ENCODE results near the gene CUL2. TPM values are rescaled to one million over a fixed set of nuclear protein-coding genes. Genes with fewer than 3 reads are reported as not detected.

Gene CUL2
- total and polyA plus RNA-seq, 9 donors: 10.5 to 33.0 (median 23.6) TPM

DNA sequence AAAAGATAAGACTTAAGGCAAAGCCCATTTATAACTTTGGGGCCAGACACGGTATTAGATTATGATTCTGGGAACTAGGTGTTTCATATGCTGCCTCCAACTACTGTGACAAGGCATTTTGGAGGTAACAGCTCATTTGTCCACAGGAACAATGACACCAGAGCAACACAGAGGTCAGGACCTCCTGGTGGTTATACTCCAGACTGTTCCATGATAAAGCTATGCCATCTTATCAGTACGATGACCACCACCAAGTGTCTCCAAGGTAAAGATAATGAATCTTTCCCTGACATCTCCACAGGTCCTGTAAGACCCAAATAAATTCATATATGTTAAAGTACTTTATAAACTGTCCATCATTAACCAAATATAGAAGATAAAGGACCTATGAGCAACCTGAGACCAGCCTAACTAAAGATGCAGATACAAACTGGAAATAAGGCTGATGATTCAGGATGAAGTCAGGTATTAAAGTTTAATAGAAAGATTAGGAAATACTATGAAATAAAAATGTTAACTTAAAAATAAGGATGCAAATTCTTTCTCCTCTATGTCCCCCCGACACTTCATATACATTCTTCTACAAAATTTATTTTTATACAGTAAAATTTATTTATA is 26.2 kb downstream of the CUL2 start:
- no peaks in the 10 kb centered on the region for H3K9me3 ChIP-seq
- H3K27ac ChIP-seq: no peak overlapping the region
- H3K4me3 ChIP-seq: no peak overlapping the region
- WGBS, 3 donors: 93 to 98% (median 96%) methylated on average over 3 of the region's 3 CpGs
- H3K4me1 ChIP-seq (ENCODE audit: insufficient read depth): no peaks in the 10 kb centered on the region
- intact Hi-C loops (cut with DNase I): no loop called here
- DNase-seq: no peak
- H3K36me3 ChIP-seq: no peaks in the 10 kb centered on the region
- no peak for TF ChIP-seq POLR2A (IDR thresholded peaks at IDR 0.05)
- TF ChIP-seq, protein P1, sequence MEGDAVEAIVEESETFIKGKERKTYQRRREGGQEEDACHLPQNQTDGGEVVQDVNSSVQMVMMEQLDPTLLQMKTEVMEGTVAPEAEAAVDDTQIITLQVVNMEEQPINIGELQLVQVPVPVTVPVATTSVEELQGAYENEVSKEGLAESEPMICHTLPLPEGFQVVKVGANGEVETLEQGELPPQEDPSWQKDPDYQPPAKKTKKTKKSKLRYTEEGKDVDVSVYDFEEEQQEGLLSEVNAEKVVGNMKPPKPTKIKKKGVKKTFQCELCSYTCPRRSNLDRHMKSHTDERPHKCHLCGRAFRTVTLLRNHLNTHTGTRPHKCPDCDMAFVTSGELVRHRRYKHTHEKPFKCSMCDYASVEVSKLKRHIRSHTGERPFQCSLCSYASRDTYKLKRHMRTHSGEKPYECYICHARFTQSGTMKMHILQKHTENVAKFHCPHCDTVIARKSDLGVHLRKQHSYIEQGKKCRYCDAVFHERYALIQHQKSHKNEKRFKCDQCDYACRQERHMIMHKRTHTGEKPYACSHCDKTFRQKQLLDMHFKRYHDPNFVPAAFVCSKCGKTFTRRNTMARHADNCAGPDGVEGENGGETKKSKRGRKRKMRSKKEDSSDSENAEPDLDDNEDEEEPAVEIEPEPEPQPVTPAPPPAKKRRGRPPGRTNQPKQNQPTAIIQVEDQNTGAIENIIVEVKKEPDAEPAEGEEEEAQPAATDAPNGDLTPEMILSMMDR (IDR thresholded peaks at IDR 0.05): no peak
- no peak for TF ChIP-seq EP300 (IDR thresholded peaks at IDR 0.05)
- no peaks in the 10 kb centered on the region for H3K27me3 ChIP-seq

DNA sequence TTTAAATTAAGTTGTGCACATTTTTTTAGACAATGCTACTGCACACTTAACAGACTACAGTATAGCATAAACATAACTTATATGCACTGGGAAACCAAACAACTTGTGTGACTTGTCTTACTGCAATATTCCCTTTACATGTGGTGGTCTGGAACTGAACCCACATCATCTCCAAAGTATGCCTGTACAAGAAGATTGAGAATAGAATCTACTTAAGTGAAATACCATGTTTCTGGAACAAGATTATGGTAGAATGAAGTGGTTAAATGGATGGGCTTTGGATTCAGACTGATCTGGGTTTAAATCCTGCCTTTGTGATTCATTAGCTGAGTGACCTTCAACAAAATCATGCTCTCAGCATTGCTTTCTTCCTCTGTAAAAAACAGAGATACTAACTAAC is 30.7 kb downstream of the CUL2 start:
- Histone ChIP-seq H3K9me3 (no peaks in the 10 kb centered on the region), H3K4me1 (ENCODE audit: insufficient read depth) (no peaks in the 10 kb centered on the region), H3K36me3 (no peaks in the 10 kb centered on the region), H3K27ac (no peak overlapping the region), H3K27me3 (no peaks in the 10 kb centered on the region), H3K4me3 (no peak overlapping the region)
- no peak for DNase-seq
- no peak for TF ChIP-seq POLR2A (IDR thresholded peaks at IDR 0.05)
- TF ChIP-seq EP300 (IDR thresholded peaks at IDR 0.05): no peak
- TF ChIP-seq, protein P1 (IDR thresholded peaks at IDR 0.05): no peak
- intact Hi-C loops (cut with DNase I): no loop called here

DNA sequence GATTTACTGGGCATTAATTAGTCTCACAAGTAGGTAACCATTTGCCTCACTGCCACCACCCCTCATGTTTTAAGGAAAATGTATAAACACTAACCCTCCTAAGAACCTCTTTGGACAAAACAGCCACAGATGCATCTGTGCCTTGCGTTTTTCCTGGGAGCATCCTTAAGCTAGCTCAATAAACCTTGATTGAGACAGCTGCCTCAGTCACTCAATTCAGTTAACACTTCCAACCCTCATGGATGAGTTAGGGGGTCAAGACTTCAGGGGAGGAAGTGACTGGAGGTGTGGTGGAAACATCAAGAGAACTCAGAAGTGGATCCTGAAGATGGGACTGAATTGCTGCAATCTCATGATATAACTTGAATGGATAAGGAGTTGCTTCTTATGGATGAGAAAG is 31.5 kb downstream of the CUL2 start:
- H3K4me3 ChIP-seq: no peak overlapping the region
- H3K9me3 ChIP-seq: no peaks in the 10 kb centered on the region
- no peaks in the 10 kb centered on the region for H3K4me1 ChIP-seq (ENCODE audit: insufficient read depth)
- DNase-seq: no peak
- intact Hi-C loops (cut with DNase I): no loop called here
- no peaks in the 10 kb centered on the region for H3K36me3 ChIP-seq
- H3K27ac ChIP-seq: no peak overlapping the region
- no peaks in the 10 kb centered on the region for H3K27me3 ChIP-seq
- TF ChIP-seq, protein P1 (IDR thresholded peaks at IDR 0.05): no peak
- TF ChIP-seq POLR2A (IDR thresholded peaks at IDR 0.05) (no peak), EP300 (IDR thresholded peaks at IDR 0.05) (no peak)
- WGBS, 3 donors: 85 to 95% (median 90%) methylated on average over 1 of the region's 1 CpG

DNA sequence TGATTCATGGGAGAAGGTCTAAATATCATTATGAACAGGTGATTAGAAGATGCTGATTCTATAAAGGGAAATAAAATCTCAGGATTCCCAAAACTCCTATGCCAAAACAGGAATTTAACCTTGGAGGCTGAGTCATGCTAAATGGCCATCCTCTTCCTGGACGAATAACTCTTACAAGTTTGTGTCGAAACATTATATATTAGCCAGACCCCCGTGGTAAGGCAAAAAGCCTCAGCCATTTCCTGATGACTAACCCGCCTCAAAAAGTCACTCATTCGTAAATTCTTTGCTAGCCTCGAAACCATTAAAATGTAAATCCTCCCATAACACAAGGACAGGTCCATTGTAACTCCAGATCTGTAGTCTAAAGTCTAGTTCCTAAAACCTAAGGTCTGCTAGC is 32.0 kb downstream of the CUL2 start:
- TF ChIP-seq EP300 (IDR thresholded peaks at IDR 0.05) (no peak), POLR2A (IDR thresholded peaks at IDR 0.05) (no peak)
- TF ChIP-seq, protein P1 (IDR thresholded peaks at IDR 0.05): no peak
- H3K27ac ChIP-seq: no peak overlapping the region
- H3K9me3 ChIP-seq: no peaks in the 10 kb centered on the region
- no peaks in the 10 kb centered on the region for H3K4me1 ChIP-seq (ENCODE audit: insufficient read depth)
- no peak for DNase-seq
- H3K27me3 ChIP-seq: no peaks in the 10 kb centered on the region
- no peak overlapping the region for H3K4me3 ChIP-seq
- intact Hi-C loops (cut with DNase I): no loop called here
- no peaks in the 10 kb centered on the region for H3K36me3 ChIP-seq
- 58 to 62% (median 58%) methylated on average over 6 of the region's 6 CpGs for WGBS, 3 donors
